Pons (tissue), 1 donor: ENCODE measurements around the gene PXDN.
"Not testable (repeated sequence)": the region's sequence is repeated elsewhere in the genome, so short reads cannot be mapped to it uniquely, and the experiment has no call there.

ENCODE experiments used
- DNase-seq: peaks from one replicate; pipeline ENCODE4 v3.0.0-alpha.2; 2016; ENCODE audit warnings: low spot score

PXDN gene

GRCh38 chr2:1777156-1777555 lies 32.8 kb upstream of the PXDN start:
- no peak for DNase-seq

- no peak for DNase-seq
Measured at GRCh38 chr2:1775511-1776035, 31.3 kb upstream of the PXDN start.

GRCh38 chr2:1774929-1775328 lies 30.6 kb upstream of the PXDN start:
- no peak for DNase-seq

- no peak for DNase-seq
Measured at GRCh38 chr2:1773883-1774282, 29.6 kb upstream of the PXDN start.

- DNase-seq: no peak
Measured at GRCh38 chr2:1772471-1773267, 28.4 kb upstream of the PXDN start.

- no peak for DNase-seq
Measured at GRCh38 chr2:1771626-1772280, 27.4 kb upstream of the PXDN start.

GRCh38 chr2:1770566-1771380 lies 26.5 kb upstream of the PXDN start:
- DNase-seq: no peak

GRCh38 chr2:1769703-1770422 lies 25.5 kb upstream of the PXDN start:
- no peak for DNase-seq

- DNase-seq: no peak
Measured at GRCh38 chr2:1767939-1768691, 23.8 kb upstream of the PXDN start.

GRCh38 chr2:1766851-1767811 lies 22.8 kb upstream of the PXDN start:
- DNase-seq: no peak

- DNase-seq: no peak
Measured at GRCh38 chr2:1766425-1766824, 22.1 kb upstream of the PXDN start.

GRCh38 chr2:1765201-1765600 lies 20.9 kb upstream of the PXDN start:
- DNase-seq: not testable (repeated sequence)

GRCh38 chr2:1759611-1759930 lies 15.3 kb upstream of the PXDN start:
- no peak for DNase-seq

GRCh38 chr2:1758774-1759610 lies 14.7 kb upstream of the PXDN start:
- peak; percentile 20 for DNase-seq

GRCh38 chr2:1758171-1758570 lies 13.9 kb upstream of the PXDN start:
- DNase-seq: no peak

GRCh38 chr2:1757567-1757966 lies 13.3 kb upstream of the PXDN start:
- no peak for DNase-seq

- not testable (repeated sequence) for DNase-seq
Measured at GRCh38 chr2:1757146-1757545, 12.8 kb upstream of the PXDN start.

- no peak for DNase-seq
Measured at GRCh38 chr2:1756456-1756855, 12.1 kb upstream of the PXDN start.
